Pulmonary artery endothelial cell (primary cell): ENCODE results near the gene CACNA1I. TPM values are rescaled to one million over a fixed set of nuclear protein-coding genes. Genes with fewer than 3 reads are reported as not detected.

Experiments used
- DNase-seq: peaks from one replicate; pipeline ENCODE4 v3.0.0-alpha.2; 2011; ENCODE audit warnings: low read depth, low spot score
- total RNA-seq: library from RNA; depleted of rRNA; stranded (reverse); fragments of >200 nt; gene quantifications from 2 replicates; pipeline ENCODE4 v1.2.3, GENCODE V29; 2014

CACNA1I gene
- total RNA-seq, 1 donor from 2014 or later = under 0.01 TPM

DNA sequence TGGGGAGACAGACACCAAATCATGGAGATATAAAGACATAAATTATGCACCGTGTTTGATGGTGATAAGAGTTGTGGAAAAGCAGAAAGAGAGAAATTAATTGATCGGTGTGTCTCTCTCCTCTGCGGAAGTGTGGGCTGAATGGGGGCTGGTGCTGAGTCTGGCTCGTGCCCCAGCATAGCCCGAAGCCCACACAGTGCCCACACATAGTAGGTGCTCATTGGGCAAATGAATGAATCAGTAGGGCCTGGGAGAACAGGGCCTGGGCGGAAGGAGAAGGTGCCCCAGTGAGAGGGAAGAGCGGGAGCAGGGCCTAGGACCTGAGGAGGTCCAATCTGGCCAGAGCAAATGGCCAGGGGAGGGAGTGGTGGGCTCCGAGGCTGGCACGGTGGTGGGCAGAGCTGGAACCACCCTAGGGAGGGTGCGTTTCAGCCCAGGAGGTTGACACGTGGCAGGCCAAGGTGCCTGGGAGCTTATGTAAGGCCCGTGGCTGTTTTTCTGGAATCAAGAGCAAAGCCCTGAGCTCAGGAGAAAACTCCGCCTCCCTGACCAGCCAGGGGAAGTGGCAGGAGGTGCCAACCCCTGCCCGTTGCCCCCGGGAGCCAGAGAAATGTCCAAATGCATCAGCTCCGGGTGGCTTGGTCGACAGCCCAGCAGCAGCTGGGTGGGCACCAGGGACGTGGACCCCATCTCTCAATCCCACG is 2.1 kb upstream of the CACNA1I start:
- DNase-seq = no peak

- no peak for DNase-seq
Observed at GRCh38 chr22:39569066-39569465, 1.5 kb upstream of the CACNA1I start.

- no peak for DNase-seq
Observed at GRCh38 chr22:39570226-39570625, 327 bp upstream of the CACNA1I start.

DNA sequence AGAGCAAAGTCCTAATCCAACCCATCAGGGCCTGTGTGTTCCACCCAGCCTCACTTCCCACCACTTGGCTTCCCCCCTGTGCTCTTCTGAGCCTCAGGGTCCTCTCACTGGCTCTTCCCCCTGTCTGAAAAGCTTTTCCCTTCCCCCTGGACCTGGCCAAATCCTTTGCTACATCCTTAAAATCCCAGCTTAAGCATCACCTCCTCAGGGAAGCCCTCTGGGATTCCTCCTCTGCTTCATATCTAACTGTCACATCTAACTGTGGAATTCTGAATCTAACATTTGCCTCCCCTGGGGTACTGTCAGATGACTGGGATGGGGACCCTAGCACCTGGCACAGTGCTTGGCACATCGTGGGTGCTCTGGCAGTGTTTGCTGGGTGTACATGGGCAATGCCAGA is 985 bp downstream of the CACNA1I start:
- DNase-seq = no peak

DNA sequence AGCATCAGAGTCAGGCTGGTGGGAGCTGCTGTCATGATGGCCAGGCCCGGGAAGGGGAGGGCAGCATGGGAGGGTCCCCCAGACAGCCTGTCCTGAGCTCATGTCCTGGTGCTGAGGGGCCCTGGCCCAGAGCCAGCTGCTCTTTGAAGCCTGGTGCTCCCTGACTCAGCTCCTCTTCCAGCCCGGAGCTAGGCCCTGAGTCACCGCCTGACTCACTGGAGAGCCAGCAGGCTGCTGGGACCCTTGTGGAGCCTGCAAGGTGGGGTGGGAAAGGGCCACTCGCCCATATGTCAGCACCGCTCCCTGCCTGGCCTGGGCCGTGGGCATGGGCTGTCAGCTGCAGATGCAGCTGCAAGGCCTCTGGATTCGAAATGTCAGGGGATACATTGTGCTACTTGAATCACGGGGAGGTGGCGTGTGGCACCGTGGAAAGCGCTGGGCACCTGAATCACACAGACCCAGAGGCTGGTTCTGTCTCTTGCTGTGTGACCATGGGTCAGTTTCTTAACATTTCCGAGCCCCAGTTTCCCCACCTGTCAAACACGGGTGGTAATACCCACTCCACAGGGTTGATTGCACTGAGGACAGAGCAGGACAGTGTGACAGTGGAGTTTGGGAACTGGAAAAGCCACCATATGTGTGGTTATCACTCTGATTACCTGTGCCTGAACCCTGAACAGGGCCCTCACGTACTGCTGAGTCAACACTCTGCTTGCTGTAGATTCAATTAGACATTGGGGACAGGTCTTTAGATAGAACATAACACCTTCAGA is 4.4 kb downstream of the CACNA1I start:
- DNase-seq = peak; percentile 50

GRCh38 chr22:39575552-39575825 is 4.9 kb downstream of the CACNA1I start:
- DNase-seq = no peak

DNA sequence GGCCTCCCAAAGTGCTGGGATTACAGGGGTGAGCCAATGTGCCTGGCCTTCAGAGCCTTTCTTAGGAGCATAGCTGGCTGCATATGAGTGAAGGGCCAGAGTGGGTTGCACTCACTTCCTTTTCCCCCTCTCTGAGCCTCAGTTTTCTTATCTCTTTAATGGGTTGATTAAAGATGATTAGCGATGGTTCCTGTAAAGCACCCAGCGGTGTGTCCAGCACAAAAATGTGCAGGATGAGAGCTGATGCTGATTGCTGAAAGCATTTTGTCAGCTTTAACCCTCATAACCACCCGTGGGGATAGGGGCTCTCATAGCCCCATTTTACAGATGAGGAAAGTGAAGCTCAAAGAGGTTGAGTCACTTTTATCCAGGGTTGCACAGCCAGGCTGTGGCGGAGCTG is 5.5 kb downstream of the CACNA1I start:
- DNase-seq = no peak

- DNase-seq = peak; percentile 41
Observed at GRCh38 chr22:39577366-39577765, 6.8 kb downstream of the CACNA1I start.

DNA sequence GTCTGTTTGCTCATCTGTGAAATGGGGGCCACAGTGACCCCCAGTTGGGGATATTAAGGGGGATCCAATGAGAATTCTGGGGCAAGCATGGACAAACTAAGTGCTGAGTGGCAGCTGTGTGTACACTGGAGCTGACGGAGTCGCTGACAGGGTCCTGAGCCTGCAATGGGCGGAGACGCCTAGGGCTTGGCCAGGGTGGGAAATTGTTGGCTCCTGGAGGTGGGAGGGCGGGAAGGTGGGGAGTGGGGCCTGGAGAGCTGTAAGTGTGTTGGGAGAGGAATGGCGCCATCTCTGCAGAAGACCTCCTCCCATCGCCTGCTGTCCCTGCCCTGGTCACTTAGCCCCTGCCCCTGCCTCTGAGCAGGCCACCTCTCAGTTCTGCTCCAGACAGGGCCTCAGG is 7.3 kb downstream of the CACNA1I start:
- no peak for DNase-seq

GRCh38 chr22:39580006-39580441 is 9.5 kb downstream of the CACNA1I start:
- DNase-seq = no peak

- no peak for DNase-seq
Observed at GRCh38 chr22:39580795-39581194, 10.2 kb downstream of the CACNA1I start.

GRCh38 chr22:39581303-39581702 is 10.8 kb downstream of the CACNA1I start:
- DNase-seq = no peak

DNA sequence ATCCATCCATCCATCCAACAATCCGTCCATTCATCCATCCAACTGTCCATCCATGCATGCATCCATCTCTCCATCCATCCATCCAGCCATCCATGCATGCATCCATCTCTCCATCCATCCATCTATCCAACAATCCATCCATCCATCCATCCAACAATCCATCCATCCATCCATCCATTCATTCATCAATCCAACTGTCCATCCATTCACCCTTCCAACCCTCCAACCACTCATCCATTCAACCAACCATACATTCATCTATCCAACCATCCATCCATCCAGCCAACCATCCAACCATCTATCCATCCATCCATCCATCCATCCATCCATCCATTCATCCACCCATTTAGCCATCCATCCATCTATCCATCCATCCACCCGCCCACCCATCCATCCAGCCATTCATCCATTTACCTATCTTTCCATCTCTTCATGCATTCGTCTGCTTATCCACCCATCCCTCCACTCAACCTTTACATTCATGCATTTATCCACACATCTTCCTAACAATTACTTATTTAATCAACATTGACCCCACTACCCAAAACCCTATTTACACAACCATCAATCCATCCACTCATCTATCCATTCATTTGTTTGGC is 12.6 kb downstream of the CACNA1I start:
- DNase-seq = no peak

GRCh38 chr22:39589875-39590274 is 19.3 kb downstream of the CACNA1I start:
- no peak for DNase-seq

DNA sequence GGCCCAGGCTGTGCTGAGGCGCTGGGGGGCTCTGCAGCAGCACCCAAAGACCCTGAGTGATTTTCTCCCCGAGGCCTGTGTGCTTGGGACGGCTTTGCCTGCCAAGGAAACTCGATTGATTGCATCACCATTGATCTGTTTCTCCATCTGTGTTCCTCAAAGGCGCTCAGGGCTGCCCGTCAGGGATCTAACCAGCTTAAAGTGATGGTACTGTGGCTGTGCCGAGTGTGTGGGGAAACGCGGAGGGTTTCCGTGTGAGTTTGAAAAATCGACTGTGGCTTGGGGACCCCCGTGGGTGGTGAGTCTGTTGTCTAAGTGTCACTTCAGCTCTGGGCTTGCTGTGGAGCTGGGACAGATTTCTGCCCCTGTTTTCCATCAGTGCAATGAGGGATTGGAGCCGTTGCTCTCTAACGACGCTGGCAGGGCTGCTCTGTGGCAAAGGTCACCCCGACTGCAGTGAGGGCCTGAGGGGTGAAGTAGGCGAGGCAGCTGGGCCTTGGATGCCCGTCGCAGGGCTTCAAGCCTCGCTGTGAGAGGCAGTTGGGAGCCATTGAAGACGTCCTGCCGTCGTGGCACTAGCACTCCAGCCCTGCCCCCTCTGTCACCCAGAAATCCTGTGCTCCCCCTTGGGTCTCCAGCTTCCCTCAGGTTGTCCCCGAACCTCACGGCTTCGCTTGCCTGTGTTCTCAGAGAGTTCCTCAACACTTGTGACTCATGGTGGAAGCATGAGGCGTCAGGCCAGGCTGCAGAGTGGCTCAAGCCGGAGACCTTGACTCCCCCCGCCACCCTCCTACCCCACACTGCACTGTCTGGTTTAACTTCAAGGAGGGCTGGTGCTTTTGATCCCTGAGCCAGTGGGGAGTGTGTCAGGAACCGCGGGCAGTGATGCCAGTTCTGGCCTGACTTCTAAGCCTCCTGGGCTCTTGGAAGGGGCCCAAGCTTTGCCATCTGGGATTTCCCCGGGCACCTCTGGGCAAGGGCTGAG is 21.8 kb downstream of the CACNA1I start:
- peak; percentile 32 for DNase-seq

GRCh38 chr22:39593066-39593930 is 22.7 kb downstream of the CACNA1I start:
- peak; percentile 68 for DNase-seq

DNA sequence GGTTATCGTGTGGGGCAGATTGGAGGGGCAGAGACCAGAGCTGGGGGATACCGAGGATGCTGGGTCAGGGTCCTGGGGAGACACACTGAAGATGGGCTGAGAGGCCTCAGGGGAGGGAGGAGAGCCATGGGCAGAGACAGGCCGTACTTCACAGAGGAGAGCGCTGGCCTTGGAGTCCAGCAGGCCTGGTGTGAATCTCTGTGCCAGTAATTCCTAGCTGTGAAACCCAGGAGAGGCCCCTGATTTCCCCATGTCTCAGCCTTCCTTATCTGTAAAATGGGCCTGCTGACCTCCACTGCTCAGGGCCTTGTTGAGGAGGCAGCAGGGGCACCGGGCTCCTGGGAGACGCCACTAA is 23.4 kb downstream of the CACNA1I start:
- DNase-seq = no peak

- no peak for DNase-seq
Observed at GRCh38 chr22:39594411-39594810, 23.9 kb downstream of the CACNA1I start.

- no peak for DNase-seq
Observed at GRCh38 chr22:39595622-39596172, 25.1 kb downstream of the CACNA1I start.

GRCh38 chr22:39596601-39597000 is 26.0 kb downstream of the CACNA1I start:
- no peak for DNase-seq
